ENCODE measurements around the gene GLS.
"Not testable (repeated sequence)": the region's sequence is repeated elsewhere in the genome, so short reads cannot be mapped to it uniquely, and the experiment has no call there.

Gene GLS

DNA sequence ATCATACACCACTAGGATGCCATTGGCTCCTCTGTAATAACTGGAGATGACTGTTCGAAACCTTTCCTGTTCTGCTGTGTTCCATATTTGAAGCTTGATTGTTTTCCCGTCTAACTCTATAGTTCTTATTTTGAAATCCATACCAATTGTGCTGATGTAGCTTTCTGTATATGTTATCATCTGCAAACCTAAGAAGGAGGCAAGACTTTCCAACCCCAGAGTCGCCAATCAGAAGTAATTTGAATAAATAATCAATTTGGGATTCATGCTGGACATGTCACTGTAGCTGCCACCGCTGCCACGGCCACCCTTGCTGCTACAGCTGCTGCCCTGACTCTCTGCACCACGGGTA, 112.6 kb downstream of the GLS start:
- no peak for DNase-seq (ENCODE audit: low read depth in 2 of 2)

DNA sequence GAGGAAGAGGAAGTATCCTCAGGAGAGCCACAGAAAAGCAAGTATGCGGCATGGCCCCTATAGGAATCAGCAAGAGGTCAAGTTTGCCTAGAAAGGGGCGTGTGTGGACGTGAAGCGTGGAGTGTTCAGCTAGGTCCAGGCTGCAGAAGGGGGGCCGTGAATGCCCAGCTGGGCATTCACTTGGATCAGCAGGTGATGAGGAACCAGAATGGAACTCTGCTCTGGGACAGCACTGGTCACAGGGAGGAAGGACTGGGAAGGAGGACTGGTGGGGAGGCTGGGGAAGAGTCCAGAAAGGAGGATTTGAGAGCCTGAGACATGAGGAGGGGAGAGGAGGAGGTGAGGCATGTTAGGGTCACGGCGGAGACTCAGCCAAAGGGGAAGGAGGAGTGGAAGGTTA, 113.5 kb downstream of the GLS start:
- no peak for DNase-seq (ENCODE audit: low read depth in 2 of 2)

DNA sequence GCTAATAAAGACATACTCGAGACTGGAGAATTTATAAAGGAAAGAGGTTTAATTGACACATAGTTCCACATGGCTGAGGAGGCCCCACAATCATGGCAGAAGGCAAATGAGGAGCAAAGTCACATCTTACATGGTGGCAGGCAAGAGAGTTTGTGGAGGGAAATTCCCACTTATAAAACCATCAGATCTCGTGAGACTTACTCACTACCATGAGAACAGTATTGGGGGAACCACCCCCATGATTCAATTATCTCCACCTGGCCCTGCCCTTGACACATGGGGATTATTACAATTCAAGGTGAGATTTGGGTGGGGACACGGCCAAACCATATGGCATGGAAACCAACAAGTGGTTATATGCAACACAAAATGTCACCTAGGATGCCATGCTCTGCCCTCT, 114.7 kb downstream of the GLS start:
- not testable (repeated sequence) for DNase-seq (ENCODE audit: low read depth in 2 of 2)

DNA sequence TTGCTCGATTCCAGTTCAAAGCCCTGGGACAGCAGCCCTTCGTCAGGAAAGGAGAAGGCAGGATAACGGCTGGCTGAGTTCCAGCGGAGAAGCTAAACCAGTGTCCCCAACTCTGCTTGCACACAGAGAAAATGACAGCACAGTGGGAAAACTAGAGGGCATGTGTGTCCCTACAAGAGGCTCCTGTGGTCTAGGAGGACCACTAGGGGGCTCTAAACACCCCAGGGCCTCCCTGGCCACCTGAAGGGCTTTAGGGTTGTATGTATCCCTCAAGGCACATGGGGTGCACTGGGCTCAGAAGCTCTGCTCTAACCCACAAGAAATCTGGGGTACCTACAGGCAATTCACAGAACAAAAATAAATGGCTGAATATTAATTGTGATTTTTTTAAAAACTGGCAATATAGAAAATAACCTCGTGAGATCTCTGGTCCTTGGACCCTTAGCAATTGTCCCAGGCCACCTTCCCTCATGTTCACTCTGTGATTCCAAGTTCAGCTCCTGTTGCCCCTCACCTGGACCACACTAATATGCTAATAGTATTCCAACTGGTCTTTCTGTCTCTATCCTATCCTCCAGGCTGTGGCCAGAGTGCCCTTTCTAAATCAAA, 115.8 kb downstream of the GLS start:
- DNase-seq (ENCODE audit: low read depth in 2 of 2), result no peak

DNA sequence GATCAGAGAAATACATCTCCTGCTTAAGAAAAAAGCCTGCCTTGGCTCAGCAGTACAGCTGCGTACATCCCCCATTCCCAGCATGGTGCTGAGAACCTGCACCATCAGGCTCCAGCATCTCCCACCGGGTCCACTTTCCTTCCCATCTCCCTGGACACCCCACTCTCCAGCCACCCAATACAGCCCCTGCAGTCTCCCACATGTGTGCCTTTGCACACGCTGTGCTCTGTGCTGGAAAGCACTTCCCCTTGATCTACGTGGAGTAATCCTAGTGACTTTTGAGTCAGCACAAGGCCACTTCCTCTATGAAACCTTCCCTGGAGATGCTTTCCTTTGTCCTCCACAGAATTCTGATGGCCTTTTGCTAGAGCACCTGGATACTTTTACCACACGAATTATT, 116.3 kb downstream of the GLS start:
- DNase-seq (ENCODE audit: low read depth in 2 of 2), result no peak

DNA sequence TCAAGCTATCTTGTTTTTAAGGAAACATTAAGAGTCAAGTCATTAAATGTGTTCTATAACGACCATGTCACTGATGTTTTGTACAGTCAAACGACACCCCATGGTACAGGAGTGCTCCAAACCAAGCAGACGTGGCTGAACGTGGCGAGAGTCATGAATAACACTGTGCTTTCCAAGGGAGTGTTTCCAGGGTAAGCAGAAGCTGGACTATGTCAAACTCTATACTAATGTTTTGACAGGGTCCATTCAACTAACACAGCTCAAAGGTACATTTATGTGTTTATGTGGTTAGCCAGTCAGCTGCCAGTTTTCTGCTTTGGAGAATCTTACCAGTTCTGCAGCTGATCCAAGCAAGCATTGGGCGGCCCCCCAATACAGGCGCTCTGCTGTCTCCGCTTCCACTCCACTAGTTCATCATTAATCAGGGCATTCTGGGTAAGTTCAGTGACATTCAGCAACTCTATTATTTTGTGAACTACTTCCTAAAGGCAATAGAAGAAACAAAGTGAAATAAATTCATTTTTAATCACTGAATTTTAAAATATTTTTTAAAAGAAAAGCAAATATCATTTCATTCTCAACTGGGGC, 117.0 kb downstream of the GLS start:
- DNase-seq (ENCODE audit: low read depth in 2 of 2), result no peak

DNA sequence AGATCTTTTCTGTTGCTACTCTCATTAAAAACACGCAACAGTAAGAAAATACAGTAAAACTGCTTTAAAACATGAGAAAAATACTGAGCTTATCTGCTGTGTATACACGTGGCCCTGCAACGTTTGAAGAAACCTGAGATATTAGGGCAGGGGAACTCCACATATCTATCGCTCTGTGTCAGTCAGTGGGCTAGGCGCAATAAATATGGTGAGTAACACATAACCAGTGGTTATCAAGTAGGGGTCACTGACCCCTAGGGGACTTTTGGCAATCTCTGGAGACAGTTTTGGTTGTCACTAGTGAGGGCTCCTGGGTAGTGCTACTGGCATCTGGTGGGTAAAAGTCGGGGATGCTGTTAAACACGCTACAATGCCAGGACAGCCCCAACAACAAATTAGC, 118.4 kb downstream of the GLS start:
- no peak for DNase-seq (ENCODE audit: low read depth in 2 of 2)

DNA sequence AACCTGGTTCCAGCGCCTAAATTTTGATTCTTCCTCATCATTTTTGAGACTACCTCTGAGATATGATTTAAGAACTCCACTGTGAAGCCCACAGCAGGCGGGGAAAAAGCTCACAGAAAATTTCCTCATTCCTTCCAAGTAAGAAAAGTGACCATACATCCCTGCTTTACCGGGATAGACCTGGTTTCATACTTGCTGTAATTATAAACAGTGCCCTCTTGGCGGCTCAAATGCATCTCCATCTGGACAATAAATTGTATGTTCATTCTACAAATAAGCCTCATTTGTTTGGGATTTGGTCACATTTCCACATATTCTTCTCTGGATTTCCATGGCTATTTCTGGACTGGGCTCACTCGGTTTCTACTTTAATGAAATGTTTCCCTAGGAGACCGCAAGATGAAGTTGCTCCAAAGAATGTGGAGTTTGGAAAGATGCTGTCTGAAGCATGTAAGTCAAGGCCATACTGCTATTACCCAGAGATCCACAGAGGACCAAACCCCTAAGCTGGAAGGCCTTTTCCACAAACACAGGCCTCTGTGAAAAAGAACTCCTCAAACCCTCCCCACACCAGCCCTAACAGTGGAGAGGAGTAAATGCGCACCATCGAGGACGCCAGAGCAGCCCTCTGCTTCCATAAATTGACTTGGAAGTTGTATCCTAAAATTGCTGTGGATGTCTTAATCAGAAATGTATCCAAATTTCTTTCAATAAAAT, 119.5 kb downstream of the GLS start:
- no peak for DNase-seq (ENCODE audit: low read depth in 2 of 2)

DNA sequence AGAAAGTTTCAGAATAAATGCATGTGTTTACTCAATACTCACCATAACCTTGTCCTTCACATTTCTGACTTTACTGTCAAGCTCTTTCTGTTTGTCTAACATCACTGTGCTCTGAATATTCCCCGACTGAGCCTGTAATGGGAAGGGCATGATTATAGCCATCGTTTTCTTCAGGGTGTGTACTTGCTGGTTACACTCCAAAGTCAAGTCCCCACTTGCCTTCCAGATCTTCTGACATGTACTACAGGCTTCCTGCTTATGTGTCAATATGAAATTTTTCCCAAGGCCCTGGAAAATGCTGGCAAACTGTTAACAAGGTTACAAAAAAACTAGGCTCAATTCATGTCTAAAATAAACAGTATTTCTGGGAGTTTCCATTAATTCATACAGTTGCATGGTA, 120.4 kb downstream of the GLS start:
- no peak for DNase-seq (ENCODE audit: low read depth in 2 of 2)

DNA sequence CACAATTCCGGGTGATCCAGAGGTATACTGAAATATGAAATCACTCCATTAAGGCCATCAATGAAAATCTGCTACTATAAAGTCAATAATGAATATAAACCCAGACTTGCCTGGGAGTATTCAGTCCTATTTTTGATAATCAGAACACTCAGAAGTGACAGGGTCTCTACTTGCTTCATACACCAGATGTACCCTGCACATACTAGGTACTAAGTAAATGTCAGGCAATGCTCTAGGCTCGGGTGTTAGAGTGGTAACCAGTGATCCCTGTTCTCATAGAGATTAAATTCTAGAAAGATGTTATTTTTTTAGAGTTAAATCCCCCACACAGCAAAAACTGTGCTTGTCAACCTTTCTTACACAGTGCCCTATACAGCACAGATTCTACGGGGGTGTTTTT, 121.0 kb downstream of the GLS start:
- no peak for DNase-seq (ENCODE audit: low read depth in 2 of 2)

DNA sequence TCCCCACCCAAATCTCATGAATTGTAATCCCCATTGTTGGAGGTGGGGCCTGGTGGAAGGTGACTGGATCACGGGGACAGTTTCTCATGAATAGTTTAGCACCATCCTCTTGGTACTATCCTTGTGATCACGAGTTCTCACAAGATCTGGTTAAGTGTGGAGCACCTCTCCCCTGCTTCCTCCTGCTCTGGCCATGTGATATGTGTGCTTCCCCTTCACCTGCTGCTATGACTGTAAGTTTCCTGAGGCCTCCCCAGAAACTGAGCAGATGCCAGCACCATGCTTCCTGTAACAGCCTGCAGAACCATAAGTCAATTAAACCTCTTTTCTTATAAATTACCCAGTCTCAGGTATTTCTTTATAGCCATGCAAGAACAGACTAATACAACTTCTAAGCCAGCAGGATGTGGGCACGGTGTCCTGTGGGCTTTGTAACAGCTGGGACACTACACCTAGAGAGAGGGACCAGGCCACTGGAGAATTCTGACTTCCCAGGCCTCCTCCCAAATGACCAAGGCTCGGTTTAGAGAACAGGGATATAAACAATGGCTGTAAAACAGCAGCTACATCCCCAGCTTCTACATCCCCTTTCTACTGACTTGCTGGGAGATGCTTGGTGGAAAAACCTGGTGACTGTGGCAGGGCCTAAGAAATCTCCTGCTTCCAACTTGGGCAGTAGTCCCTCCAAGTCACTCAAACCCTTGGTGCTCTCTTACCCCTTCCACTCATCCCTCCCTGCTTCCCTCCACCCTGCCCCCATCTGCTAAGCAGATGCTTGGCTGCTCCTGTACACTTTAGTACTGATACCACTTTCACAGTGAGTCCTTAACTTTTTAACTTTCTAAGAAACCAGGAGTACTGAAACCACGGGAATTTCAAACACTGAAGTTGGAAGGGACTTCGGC, 123.0 kb downstream of the GLS start:
- DNase-seq (ENCODE audit: low read depth in 2 of 2), result no peak

DNA sequence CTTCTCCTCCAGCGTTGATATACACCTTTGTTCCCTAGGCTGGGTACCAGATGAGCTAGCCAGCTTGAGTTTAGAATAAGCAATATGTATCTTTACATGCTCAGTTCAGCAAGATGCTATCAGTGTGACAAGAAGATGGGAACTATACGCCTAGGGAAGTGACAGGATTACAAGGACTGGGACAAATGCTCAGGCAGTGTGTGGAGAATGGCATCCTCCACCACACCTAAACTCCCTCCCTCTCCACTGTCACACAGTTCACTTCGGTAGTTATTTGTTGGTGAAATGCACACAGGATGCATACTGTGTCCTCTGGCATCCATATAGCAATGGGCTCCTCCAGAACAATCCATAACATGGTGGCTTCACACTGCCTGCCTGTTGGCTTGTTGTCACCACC, 125.7 kb downstream of the GLS start:
- DNase-seq (ENCODE audit: low read depth in 2 of 2), result no peak

DNA sequence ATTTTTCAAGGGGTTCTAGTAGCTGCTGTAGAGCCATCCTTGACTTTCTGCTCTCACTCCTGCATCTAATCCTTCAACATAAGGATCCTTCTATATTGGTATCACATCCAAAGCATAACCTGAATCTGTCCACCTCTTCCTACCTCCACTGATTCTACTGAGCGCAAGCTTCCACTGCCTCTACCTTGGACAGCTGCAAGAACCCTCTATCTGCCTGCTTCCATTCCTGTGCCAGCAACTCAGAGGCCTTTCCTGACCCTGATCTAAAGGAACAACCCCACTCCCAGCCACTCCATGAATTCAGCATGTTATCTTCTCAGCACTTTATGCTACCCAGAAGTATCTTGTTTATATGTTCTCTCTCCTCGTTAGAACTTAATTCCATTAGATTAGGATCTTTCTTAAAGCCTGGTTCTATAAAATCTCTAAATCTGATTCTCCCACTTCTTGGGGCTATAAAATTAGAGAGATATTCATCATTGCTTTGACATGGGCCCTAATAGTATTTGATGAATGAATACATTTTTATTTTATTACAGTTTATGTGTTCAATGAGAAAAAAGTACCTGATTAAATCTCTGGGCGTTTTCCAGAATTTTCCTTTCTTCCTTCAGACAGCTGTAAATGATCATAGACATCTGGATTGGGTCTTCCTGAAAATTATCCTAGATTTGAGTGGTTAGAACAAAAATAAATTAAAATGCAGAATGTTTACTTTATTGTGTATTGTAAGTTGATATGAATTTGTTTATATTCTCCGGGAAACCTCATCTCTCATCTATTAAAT, 126.6 kb downstream of the GLS start:
- DNase-seq (ENCODE audit: low read depth in 2 of 2), result no peak

DNA sequence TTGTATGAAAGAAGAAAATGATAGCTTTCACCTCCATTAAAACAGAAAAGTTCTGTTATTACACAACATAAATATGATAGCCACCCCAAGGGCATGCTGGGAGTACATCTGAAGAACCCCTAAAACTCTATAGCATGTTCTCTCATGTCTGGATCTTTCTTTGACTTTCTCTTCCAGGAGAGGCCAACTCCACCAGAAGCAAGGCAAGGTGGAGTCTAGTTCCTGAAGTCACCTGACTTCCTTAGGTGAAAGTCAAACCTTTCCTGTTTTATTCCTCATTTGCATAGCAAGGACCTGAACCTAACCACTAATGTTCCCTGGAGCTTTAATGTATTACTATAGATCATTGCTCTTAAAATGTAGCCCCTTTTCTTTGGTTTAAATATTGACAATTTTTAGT, 127.7 kb downstream of the GLS start:
- DNase-seq (ENCODE audit: low read depth in 2 of 2), result no peak

DNA sequence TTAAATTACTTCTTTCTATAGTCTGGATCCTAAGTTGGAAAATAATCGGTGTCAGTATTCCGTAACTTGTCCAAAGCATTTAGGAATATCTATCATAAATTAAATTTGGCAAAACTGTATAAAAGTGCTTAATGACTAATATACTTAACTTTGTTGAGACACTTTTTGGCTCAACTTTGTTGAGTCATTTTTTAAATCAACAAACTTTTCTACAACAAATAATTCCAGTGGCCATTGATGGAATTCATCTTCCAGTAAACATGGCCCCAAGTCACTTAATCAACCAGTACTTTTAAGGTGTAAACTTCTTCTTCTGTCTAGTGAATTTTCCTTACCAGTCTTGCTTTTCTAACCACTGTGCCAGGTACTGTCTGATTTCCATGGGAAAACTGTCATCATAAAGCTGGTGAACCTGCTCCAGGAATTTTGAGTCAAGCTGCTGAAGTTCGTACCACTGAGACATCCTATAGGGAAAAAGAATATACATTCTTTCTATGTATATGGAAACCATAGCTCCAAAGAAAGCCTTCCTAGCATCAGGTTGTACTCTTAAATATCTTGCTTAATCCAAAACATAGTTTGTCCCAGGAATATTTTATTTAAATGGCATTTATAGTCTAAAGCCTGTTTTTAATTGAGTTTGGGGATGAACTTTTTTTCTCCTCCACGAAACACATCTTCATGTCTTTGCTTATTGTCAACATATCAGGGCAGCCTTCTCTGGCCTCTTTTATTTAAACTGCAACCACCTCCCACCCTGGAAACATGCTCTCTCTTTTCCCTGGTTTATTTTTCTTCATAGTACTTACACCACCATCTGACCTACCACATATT, 129.1 kb downstream of the GLS start:
- no peak for DNase-seq (ENCODE audit: low read depth in 2 of 2)

DNA sequence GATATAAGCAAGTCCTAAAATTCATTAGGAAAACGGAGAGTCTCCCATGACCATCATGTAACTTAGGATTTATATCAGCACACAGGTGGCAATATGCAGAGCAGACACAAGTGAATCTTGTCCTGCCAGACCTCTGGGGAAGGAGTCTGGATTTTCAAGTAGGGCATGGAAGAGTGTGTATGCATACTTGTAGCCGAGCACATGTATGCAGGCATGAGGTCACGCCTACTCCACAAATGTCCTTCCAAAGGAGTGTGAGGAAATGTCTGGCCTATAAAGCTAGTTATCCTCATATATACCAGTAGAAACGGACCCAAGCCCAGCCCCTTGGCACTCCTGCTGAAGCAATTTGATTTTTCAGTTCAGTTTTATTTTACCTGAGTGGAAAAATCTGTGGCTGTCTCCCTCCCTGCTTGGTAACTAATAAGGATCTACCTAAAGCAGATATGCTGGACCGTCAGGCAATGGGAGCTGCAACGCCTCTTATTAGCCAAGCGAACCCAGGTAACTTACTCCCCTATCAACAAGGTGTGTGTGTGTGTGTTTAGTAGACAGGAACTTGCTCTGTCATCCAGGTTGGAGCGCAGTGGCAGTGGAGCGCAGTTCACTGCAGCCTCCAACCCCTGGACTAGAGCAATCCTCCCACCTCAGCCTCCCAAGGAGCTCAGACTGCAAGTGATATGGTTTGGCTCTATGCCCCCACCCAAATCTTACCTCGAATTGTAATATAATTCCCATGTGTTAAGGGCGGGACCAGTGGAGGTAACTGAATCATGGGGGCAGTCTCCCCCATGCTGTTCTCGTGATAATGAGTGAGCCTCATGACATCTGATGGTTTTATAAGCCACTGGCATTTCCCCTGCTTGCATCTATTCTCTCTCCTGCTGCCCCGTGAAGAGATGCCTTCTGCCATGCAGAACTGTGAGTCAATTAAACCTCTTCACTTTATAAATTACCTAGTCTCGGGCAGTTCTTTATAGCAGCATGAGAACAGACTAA, 130.6 kb downstream of the GLS start:
- DNase-seq (ENCODE audit: low read depth in 2 of 2), result no peak

DNA sequence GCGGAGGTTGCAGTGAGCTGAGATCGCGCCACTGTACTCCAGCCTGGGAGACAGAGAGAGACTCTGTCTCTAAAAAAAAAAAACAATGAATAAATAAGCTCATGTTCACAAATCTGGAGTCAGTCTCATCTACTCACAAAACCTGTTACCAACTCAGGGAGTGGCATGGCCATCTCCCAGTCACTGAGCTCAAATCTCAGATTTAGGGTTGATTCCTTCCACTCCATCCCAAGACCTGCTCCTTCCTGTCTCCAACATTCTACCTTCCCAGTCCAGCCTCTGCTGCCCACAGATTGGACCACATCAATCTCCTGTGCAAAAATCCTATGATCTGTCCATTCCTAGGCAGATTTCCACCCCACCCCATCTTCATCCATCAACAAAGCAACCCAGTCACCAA, 131.7 kb downstream of the GLS start:
- DNase-seq (ENCODE audit: low read depth in 2 of 2), result no peak

DNA sequence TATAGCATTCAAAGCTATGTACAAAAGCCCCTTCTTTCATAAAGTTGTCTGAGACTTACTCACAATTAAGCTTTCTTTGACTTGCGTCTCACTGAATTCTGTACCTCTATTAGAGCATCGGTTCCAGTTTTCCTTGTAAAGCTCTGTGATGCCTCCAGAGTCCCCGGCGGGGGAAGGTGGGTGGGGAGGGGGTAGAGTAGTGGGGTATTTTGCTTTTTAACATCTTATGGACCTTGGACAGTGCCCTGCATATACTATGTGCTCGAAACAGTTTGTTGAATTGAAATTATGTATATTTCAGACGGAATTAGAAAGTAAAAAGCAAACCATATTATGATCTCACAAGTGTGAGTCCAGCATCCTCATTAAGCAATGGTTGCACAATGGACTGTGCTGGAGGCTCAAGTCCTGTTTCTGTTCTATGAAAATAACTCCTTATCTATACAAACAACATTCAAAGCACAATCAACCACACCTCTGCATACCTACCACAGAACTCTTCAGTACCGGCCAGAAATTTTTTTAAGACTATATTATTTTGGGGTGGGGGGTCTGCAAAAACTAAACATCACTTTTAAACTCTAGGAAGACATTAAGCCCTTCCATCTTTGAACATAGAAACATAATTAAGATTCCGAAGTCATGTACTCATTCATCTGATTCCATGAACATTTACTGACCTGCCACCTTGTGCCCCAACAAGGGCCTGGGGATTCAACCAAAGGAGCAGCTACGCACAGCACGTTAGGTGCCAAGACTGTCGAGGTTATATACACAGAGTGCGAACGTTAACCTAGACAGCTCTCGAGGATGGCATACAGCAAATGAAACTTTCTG, 132.4 kb downstream of the GLS start:
- DNase-seq (ENCODE audit: low read depth in 2 of 2), result no peak

DNA sequence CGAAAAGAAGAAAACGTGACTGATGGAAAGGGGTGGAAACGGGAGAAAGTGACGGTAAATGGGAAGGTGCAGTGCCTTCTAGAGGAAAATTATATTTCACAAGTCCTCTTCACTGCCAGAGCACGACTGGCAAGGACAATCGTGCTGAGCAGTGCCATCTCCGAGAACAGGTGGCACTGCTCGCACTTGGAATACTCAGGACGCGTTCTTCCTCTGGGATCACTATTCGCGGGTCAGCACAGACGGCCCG, 133.0 kb downstream of the GLS start:
- no peak for DNase-seq (ENCODE audit: low read depth in 2 of 2)
